NCI-H1694 (cell line): ENCODE results near the gene CPT1A.

Experiments used
- DNase-seq: peaks from one replicate; lab custom pipeline; 2025; lab: John Stamatoyannopoulos, UW

The CPT1A gene

DNA sequence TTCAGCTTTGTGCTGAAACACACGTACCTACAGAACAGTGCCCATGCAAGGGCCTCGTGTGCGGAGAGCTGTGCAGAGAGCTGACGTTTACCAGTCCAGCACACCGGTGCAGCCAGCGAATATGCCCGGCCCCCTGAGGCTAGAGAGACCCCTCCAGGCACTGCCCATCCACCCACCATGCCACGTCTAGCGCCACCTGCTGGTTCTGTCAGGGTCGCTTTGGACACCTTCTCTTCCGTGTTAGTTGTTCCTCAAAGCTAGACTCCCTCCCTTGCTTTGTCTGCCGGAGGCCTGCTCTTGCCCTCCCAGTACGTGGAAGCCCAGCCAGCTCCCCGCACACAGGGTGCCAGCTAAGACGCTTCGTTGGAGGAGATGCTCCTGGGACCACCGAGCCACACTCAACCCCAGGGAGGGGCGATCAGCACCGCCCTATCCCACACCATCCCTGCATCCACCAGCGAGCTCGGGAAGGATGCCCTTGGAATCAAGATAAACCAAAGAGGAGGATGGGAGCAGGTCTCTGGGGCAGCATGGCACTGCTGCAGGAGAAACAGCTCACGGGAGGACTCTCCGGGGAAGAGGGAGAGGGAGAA is 43.4 kb downstream of the CPT1A start:
- DNase-seq: peak; percentile 1

DNA sequence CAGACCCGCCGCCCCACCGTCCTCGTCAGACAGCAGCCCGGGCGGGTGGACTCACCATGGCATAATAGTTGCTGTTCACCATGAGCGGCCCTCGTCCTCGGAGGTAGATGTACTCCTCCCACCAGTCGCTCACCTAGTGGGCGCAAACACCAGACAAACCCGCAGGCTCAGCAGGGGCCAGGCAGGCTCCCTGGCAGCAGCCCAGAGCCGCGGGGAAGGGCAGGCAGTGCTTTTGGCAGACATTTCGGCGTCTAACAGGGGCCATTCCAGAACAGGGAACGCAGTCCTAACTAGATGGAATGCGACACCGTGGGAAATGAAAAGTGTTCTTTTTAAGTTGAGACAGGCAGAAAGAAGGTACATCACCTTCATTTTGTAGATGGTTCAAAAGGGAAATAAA is 44.9 kb downstream of the CPT1A start:
- DNase-seq: no peak

DNA sequence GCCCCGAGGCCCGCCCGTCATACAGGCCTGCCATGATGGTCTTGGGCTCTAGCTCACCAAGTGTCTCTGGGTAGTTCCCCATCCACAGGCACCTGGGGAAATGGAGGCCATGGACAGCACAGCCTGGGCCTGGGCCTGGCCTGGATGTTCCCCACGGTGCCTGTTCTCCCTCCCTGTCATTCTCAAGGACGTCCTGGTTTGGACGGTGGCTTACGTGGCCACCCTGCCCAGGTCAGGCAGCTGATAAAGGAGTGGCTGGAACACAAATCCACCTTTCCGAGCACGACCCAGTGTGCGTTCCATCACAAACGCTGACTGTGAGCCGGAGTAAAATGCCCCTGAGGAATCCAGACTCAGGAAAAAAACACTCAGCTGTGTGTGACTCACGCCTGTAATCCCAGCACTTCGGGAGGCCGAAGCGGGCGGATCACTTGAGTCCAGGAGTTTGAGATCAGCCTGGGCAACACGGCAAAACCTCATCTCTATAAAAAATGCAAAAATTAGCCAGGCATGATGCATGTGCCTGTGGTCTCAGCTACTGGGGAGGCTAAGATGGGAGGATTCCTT is 49.2 kb downstream of the CPT1A start:
- DNase-seq: no peak

DNA sequence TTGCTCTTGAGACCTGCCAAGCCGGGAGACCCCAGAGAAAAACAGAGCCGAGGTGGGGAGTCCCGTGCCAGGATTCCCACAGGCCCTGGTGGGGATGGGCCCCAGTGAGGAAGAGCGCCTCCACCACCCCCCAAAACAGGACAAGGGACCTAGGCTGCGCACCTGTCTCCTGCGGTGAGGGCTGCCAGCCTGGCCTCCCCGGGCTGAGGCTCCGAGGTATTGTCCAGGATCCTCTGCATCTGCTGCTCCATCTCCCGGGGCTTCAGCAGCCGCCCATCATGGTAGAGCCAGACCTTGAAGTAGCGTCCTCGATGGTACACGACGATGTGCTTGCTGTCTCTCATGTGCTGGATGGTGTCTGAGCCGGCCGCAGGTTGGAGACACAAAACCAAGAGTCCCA is 57.1 kb downstream of the CPT1A start:
- no peak for DNase-seq

DNA sequence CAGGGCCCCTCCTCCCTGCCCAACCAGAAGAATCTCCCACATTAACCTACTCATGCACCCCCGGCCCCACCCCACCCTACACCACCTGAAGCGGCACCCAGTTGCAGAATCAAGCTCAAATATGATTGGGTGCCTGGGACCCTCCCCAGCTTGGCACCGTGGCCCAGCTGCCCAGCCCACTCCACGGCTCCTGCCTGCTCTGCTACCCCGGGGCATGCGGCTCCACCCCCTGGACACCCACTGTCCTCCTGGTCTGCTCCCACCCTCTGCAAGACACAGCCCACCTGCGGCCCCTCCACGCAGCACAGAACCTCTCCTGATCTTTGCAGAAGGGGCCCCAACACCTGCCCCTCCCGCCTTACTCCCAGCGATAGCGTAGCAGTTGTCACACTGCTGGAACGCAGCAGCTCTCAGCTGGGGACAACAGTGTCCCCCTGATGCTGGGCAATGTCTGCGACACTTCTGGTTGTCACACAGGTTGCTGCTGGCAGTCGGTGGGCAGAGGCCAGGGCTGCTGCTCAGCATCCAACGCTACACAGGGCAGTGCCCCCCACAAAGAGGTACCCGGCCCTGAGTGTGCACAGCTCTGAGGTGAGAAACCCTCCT is 58.4 kb downstream of the CPT1A start:
- no peak for DNase-seq

DNA sequence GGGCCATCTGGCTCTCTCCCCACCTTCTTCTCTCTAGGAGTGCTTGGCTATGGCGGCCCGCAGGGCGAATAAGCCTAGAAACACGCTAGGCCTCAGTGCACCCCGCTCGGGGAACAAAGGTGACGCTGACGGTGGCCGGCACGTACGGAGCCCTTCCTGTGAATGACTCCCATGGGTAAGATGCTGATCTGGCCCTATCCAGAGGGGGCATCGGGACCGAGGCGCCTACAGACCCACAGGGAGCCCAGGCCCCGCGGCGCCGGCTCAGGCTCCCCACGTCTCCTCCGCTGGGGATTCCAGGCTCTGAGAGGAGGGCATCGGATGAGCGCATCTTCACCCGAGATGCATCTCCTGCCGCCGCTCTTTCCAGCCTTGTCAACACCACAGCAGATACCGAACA is 59.0 kb downstream of the CPT1A start:
- no peak for DNase-seq

DNA sequence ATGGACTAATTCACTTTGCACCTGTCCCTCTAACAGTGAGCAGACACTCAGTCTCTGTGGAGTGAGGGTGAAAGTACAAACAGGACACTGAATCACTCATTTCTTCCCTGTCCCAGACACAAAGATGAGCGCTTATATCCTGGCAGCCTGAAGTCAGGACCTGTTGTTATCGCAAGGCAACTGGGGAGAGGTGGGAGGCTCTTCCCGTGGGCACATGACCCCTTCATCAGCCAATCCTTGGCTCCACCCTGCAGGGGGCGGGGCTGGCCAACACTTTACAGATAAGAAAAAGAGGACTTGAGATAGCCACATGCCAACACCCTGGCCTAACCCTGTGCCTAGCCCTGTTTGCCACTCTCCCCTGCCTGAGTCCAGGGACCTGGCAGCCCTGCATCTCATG is 60.9 kb downstream of the CPT1A start:
- DNase-seq: no peak

DNA sequence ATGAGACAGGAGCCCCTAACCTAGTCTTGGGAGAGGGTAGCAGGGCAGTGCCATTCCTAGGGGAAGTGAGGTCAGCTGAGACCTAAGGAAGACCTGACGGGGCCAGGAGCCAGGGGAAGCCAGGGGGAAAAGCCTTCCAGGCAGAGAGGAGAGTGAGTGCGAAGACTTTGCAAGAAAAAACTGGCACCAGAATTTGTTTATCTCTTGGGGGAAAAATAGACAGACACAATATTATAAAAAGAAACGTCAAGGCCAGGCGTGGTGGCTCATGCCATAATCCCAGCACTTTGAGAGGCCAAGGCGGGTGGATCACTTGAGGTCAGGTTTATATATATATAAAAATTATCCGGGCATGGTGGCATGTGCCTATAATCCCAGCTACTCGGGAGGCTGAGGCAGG is 63.5 kb downstream of the CPT1A start:
- DNase-seq: no peak

DNA sequence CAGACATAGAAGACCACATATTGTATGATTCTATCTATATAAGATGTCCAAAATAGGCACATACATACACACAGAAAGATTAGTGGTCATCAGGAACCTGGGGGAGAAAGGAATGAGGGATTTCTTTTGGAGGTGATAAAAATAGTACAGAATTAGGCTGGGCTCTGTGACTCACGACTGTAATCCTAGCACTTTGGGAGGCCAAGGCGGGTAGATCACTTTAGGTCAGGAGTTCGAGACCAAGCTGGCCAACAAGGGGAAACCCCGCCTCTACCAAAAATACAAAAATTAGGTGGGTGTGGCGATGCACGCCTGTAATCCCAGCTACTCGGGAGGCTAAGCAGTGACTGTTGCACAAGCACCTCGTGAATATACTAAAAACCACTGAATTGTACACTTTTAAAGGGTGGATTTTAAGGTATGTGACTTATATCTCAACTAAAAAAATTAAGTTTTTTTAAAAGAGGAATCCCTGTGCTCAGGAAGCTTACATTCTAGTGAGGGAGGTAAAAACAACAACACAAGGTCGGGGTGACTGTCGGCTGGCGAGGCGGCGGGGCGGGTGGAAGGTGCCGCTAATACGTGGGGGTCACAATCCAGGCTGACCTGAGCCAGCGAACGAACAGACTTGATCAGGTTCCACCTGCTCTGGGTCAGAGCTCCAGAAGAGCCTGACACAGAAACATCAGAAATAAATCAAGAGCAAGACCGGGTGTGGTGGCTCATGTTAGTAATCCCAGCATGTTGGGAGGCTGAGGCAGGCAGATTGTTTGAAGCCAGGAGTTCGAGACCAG is 65.1 kb downstream of the CPT1A start:
- no peak for DNase-seq

DNA sequence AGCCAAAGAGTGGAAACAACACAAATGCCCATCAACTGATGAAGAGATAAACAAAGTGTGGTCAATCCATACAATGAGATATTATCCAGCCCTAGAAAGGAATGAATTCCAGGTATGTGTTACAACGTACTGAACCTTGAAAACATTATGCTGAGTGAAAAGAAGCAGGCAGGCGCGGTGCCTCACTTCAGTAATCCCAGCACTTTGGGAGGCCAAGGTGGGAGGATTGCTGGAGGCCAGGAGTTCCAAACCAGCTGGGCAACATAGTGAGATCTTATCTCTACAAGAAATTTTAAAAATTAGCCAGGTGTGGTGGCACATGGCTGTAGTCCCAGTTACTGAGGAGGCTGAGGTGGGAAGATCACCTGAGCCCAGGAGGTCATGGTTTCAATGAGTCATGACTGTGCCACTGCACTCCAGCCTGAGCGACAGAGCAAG is 65.7 kb downstream of the CPT1A start:
- DNase-seq: no peak

DNA sequence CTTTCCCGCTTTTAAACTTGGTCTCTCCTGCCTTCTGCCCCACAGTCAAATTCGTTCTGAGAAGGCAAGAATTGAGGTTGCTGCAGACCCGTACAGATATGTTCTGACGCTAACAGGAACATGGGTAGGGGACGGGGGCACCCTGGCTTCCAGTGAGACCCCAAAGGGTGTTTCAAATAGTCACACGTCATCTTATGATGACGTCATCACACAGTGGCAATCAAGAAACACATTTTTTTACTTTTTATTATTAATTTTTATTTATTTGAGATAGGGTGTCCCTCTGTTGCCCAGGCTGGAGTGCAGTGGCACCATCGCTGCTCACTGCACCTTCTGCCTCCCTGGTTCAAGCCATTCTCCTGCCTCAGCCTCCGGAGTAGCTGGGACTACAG is 67.5 kb downstream of the CPT1A start:
- no peak for DNase-seq

DNA sequence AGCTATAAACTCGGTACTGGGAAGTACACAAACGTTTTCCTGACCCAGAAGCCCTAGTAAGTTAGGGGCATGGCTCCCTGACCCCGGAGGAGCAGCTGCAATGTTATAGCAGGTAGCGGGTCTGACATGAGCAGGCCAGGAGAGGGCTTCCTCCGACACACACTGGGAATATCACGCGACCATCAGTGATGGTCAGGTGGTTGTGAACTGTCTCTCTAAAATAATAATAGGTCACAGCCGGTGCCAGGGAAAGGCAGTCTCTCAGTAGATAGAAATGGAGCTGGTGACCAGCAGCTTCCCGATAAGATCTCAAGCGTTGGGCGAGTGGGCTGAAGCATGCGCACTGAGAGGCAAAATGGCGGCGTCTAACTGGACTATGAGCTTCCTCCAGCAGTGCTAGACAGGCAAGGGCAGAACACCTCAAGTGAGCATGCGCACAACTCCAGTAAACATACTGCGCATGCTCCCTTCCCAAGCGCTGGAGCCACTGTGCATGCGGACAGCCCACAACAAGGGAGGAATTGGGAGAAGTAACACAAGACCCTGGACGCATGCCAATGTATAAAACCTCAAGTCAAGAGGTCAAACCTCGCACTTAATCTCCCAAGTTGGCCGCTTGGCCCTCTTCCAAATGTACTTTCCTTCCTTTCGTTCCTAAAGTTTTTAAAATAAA is 68.1 kb downstream of the CPT1A start:
- DNase-seq: no peak

DNA sequence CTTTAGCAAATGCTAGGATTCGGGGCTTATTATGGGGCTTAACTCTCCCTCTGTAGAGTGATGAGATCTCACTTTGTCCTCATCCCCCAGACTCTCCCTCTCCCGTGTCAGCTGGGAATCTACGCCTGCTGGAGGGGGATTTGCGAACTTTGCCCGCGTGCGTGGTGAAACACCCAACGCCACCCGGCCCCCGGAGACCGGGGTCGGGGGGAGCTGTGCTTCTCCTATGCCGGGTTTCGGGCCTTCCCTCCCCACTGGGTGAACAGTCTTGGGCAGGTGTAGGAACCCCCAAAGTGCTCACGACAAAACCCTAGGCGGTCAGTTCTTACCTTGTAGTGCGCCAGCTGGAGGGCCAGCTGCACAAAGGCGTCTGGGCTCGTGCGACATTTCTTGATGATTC is 68.8 kb downstream of the CPT1A start:
- DNase-seq: no peak

DNA sequence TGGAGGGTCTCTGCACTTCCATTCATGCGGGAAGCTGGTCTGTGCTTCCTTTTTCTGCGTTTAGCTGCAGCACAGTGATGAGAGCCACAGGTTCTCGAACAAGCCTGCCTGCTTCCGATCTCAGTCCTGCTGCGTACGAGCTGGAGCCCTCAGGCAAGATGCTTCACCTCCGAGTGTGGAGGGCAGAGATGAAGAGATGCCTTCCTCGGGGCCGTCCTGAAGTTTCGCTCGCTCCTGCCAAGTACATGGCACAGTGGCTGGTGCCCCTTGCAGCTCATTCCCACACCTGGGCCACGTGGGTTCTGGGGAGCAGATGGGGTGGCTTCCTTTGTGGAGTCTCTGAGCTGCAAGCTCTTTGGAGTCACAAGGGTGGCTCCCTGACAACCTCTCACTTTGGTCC is 70.9 kb downstream of the CPT1A start:
- no peak for DNase-seq

DNA sequence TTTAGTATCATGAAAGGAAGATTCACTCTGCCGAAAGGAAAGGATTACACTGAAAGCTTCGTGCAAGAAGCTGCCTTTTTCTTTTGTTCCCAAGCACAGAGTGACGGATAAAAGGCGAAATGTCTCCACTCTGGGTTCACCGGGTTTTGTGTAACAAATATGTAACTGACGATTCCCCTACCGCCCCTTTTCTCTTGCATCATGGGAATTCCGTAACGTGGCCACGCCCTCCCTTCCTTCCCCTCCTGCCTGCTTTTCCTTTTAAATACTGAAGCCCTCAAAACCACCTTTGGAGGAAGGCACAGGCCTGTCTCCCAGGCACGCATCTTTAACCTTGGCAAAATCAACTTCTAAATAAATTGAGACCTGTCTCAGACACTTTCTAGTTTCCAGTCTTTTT is 74.0 kb downstream of the CPT1A start:
- no peak for DNase-seq

DNA sequence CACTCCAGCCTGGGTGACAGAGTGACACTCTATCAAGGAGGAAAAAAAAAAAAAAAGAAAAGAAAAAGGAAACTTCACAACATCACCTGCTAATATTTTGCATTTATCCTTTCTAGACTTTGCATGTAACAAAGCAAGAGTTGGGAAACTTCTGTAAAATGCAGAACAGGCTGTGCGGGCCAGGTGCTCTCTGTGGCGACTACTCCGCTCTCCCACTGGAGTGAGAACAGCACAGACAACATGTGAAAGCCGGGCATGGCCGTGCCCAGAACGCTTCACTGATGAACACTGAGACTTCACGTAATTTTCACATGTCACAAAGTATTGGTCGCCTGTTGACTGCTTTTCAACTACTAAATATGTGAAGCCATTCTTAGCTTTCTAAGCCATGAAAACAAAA is 74.9 kb downstream of the CPT1A start:
- no peak for DNase-seq

DNA sequence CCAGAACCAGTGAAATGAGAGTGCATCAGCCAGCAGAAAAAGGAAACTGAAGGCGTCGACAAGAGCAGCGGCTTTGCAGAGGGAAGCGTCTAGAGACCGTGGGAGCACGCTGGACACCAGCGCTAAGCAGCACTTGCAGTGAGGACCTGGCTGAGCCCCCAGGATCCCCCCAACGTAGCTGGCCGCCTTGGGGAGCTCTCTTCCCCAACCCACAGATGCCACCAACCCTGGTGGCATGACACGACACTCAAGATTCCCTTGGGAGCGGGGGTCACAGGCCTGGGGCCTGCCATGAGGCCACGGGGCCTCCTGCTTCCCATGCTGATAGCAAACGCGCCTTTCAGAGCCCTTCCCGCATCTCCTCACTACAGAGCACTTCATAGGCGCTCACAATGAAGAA is 77.0 kb downstream of the CPT1A start:
- DNase-seq: no peak

DNA sequence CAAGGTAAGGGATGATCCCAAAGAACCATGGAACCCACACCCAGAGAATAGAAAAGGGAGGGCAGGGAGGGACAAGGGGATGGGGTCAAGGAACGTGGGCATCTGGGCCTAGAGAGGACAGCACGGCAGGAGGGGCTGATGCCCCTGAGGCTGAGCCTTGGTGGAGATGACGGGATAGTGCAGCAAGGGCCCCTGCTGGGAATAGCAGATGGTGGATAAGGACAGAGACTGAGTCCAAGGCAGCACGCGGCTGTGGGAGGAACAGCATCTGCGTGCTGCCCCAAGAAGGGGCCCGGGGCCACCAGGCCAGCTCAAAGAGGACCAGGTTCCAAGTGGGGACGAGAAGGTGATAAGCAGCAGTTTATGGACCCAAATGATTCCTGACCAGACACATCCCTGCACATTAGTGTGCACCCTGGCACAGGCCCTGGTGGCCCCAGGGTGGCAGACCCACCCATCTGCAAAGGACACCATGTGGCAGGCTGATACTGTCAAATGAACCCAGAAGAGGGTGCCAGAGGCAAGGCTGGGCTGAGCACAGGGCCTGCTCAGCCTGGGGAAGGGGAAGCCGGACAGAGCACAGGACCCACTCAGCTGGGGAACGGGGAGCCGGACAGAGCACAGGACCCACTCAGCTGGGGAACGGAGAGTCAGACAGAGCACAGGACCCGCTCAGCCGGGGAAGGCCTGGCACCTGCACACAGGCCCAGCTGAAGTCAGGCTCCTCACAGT is 77.6 kb downstream of the CPT1A start:
- DNase-seq: no peak

DNA sequence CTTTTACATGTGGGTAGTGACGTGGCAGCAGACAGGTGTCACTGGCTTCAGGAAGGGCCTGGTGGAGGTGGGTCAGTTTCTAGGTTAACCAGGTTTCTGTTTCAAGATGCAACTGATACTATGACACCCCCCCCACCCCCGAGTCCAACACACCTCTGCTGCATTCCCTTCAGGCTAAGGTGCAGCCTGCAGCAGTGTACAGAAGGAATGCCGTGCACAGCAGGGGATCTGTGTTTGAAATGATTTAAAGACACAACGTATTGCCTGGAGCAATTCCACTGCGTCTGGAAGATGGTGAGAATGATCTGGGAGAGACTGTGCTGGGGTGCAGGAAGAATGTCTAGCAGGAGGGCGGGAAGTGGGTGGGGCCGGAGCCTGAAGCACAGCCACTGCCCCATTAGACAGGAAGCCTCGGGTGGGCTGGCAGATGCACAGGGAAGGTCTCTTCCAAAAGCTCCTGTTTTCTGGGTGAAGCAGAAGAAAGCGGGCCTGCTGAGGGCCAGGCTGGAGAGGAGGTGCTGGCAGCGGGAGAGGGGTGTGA is 78.5 kb downstream of the CPT1A start:
- DNase-seq: no peak

DNA sequence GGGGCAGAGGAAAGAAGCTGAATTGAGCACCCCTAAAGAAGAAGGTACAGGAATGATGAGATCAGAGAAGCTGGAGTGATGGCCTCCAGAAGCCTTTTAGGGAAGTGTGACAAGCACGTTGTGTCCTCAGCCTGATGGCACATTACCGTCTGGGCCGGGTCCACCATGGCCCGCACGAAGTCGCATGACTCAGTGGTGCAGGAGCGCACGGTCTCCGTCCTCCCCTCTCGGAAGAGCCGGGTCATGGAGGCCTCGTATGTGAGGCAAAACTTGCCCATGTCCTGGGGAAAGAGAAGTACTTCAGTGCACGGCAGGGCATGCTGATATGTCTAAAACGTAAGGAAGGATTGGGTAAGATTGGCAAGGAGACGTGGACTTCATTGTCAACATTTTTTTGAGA is 79.2 kb downstream of the CPT1A start:
- DNase-seq: no peak

DNA sequence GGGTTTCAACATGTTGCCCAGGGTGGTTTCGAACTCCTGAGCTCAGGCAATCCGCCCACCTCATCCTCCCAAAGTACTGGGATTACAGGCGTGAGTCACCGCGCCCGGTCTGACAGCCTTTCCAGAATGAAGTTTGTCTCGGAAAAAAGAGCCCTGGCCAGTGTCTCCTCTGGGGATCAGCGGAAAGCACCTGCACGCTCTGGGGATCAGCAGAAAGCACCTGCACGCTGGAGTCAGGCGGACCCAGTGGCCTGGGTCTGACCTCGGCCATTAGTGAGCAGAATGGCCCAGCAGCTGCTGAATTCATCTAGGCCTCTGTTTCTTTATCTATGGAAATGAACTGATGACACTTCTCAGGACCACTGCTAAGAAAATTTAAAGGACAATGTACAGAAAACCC is 79.9 kb downstream of the CPT1A start:
- DNase-seq: no peak

DNA sequence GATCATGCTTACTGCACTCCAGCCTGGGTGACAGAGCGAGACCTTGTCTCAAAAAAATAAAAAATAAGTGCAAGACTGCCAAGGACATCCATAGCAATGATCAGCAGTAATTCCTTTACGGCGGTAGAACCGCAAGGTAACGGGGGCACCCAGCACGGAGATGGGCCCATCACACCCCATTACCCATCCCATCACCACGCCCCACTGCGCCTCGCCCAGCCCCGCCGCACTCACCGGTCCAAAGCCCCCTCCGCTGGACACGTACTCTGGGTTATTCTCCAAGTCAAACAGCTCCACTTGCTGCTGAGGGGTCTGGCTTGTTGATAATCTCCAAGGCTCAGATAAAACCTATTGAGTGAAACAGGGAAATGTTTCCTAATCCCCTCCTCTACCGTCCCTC is 81.7 kb downstream of the CPT1A start:
- DNase-seq: no peak
